Heart left ventricle (tissue), 13 donors: Measurements from ENCODE around the gene THBD.

Source experiments
- POLR2A ChIP-seq, 2 donors: fragments of 450-650 bp; IDR thresholded peaks; one replicate each; pipeline ENCODE4 v1.6.1; 2017; ENCODE audit warnings: antibody characterized with exemption in 2 of 2, mild to moderate bottlenecking in 2 of 2, moderate library complexity in 2 of 2
- TF ChIP-seq, protein P1 (sequence below), 12 donors: fragments of 200-600 bp; sonication (generic) in 4 of 12; IDR thresholded peaks; one replicate each; pipeline versions ENCODE4 v1.5.0 to v1.8.0; 2018 to 2022; ENCODE audit warnings: antibody characterized with exemption in 12 of 12, mild to moderate bottlenecking in 5 of 12
- donor health status: ischemic (EF 13 %, LVEDD 7.1; RV severe dilation, severe dysfunction).
- donor health status: DM: no; HTN: yes; CAD: no.
- donor health status: DM: no; HTN: no; CAD: no.
- donor health status: ischemic (EF 25% LVEDD 6.9; RV normal size, moderate dysfunction).
- donor health status: ischemic (EF 25% LVEDD 5.7; RV mildly dilated, moderate dysfunction).
- donor health status: ischemic (EF 35%, LVEDD 5.7; RV mildly dilated, moderate dysfunction).
- donor health status: nonischemic (EF 11% LVEDD 7.7; RV severe dilation, severe dysfunction).
- donor health status: DM: yes; HTN: yes; CAD: no.
- donor health status: PGD.
- donor health status: ischemic (EF 29% LVEDD 5.4; RV normal size, mild dysfunction).
- donor health status: nonischemic (EF 23%, LVEDD 6.1; RV moderate dilation, normal function).

- no peak for TF ChIP-seq POLR2A (IDR thresholded peaks at IDR 0.05)
- TF ChIP-seq, protein P1, sequence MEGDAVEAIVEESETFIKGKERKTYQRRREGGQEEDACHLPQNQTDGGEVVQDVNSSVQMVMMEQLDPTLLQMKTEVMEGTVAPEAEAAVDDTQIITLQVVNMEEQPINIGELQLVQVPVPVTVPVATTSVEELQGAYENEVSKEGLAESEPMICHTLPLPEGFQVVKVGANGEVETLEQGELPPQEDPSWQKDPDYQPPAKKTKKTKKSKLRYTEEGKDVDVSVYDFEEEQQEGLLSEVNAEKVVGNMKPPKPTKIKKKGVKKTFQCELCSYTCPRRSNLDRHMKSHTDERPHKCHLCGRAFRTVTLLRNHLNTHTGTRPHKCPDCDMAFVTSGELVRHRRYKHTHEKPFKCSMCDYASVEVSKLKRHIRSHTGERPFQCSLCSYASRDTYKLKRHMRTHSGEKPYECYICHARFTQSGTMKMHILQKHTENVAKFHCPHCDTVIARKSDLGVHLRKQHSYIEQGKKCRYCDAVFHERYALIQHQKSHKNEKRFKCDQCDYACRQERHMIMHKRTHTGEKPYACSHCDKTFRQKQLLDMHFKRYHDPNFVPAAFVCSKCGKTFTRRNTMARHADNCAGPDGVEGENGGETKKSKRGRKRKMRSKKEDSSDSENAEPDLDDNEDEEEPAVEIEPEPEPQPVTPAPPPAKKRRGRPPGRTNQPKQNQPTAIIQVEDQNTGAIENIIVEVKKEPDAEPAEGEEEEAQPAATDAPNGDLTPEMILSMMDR (IDR thresholded peaks at IDR 0.05) = no peak
Observed at GRCh38 chr20:23068283-23068682, 18.8 kb upstream of the THBD start.
